C4-2B (cell line): ENCODE measurements around the gene TNRC6B.

Source experiments
- CTCF ChIP-seq: fragments of 450-650 bp; conservative IDR thresholded peaks from 2 replicates; pipeline ENCODE4 v1.5.1; 2017; ENCODE audit warnings: mild to moderate bottlenecking
- ZFX ChIP-seq: fragments of 450-650 bp; IDR thresholded peaks from 2 replicates; pipeline ENCODE4 v1.6.1; 2017

DNA sequence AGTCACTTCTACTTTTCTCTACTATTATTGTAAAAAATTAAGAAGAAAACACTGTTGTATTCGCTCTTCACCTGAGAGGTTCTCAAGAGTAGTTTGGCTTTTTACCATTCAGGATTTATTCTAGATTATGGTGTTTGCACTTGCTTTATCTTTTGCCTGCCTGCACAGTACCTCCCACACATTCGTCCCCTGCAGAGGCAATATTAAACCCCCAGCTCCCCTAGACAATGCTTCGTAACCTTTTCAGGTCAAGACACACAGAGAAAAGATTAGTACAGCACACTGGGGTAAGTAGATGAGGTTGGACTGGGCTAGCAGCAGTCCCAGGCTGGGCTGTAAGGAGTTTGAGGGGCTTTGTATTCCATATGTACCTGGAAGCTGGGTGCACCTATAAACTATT, 62.4 kb downstream of the TNRC6B start:
- TF ChIP-seq CTCF, result no peak
- no peak for TF ChIP-seq ZFX
